Measurements from ENCODE around the gene WNT10A.

The WNT10A gene

GRCh38 chr2:218904176-218904575 lies 23.5 kb downstream of the WNT10A start:
- no peak for TF ChIP-seq CTCF (conservative IDR thresholded peaks at IDR 0.05; ENCODE audit: low read depth)
- DNase-seq (ENCODE audit: low spot score) = no peak
- POLR2A ChIA-PET (ENCODE audit: low non-redundant PET) = no interaction called here
- CTCF ChIA-PET = no interaction called here
- no peak overlapping the region for H3K27ac ChIP-seq

- DNase-seq (ENCODE audit: low spot score) = peak; percentile 92
- no peak for TF ChIP-seq CTCF (conservative IDR thresholded peaks at IDR 0.05; ENCODE audit: low read depth)
- CTCF ChIA-PET = interaction anchor here (0.6 to 1.0 kb wide), 2 partner anchors 10 to 11 kb away, joined by 3 read pairs; no protein-coding TSS in a partner anchor
- H3K27ac ChIP-seq = peak overlapping the region; percentile 72
- POLR2A ChIA-PET (ENCODE audit: low non-redundant PET) = interaction anchor here (0.5 kb wide), 1 partner anchor 587 kb away, joined by 3 read pairs; a partner anchor contains a TSS
These were observed 28.3 kb downstream of the WNT10A start for GRCh38 chr2:218908721-218909619.

GRCh38 chr2:218910741-218911140 lies 30.1 kb downstream of the WNT10A start:
- ChIA-PET POLR2A (ENCODE audit: low non-redundant PET) (no interaction called here), CTCF (interaction anchor here (0.7 to 1.6 kb wide), 4 partner anchors 13 to 767 kb away, joined by 3 to 8 read pairs (median 4); no protein-coding TSS in a partner anchor)
- DNase-seq (ENCODE audit: low spot score) = no peak
- no peak overlapping the region for H3K27ac ChIP-seq
- TF ChIP-seq CTCF (conservative IDR thresholded peaks at IDR 0.05; ENCODE audit: low read depth) = no peak

GRCh38 chr2:218920504-218920903 lies 39.9 kb downstream of the WNT10A start:
- ChIA-PET CTCF (interaction anchor here (0.6 kb wide), 1 partner anchor 44 kb away, joined by 3 read pairs; no protein-coding TSS in a partner anchor), POLR2A (ENCODE audit: low non-redundant PET) (no interaction called here)
- no peak for DNase-seq (ENCODE audit: low spot score)
- H3K27ac ChIP-seq = no peak overlapping the region
- no peak for TF ChIP-seq CTCF (conservative IDR thresholded peaks at IDR 0.05; ENCODE audit: low read depth)

- no peak overlapping the region for H3K27ac ChIP-seq
- TF ChIP-seq CTCF (conservative IDR thresholded peaks at IDR 0.05; ENCODE audit: low read depth) = no peak
- POLR2A ChIA-PET (ENCODE audit: low non-redundant PET) = no interaction called here
- CTCF ChIA-PET = no interaction called here
- DNase-seq (ENCODE audit: low spot score) = no peak
These were observed 44.1 kb downstream of the WNT10A start for GRCh38 chr2:218924757-218925156.

- DNase-seq (ENCODE audit: low spot score) = no peak
- ChIA-PET POLR2A (ENCODE audit: low non-redundant PET) (no interaction called here), CTCF (interaction anchor here (0.7 kb wide), 2 partner anchors 32 to 105 kb away, joined by 4 to 6 read pairs; no protein-coding TSS in a partner anchor)
- no peak for TF ChIP-seq CTCF (conservative IDR thresholded peaks at IDR 0.05; ENCODE audit: low read depth)
- no peak overlapping the region for H3K27ac ChIP-seq
These were observed 44.8 kb downstream of the WNT10A start for GRCh38 chr2:218925434-218925833.

Measured in RWPE1 (cell line).